Measurements from ENCODE around the gene SRP68.

The SRP68 gene

DNA sequence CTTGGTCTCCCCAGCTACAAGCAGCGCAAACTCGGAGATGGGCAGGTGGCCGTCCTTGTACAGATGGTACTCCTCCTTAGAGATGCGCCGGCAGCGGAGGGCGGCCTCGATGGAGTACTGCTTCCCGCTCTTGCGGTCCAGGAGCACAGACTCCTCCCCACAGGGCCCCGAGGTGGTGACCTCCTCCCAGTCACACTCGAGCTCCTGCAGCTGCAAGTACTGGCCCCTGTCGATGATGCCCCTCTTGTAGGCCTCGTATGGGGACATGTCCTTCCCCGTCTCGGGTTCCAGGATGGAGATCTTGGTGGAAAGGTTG lies 64.5 kb downstream of the SRP68 start:
- Histone ChIP-seq H3K4me2 (ENCODE audit: low read length) (no peak overlapping the region), H2AK5ac (ENCODE audit: low read length) (no peak overlapping the region), H3K9ac (ENCODE audit: low read length) (no peak overlapping the region), H3K79me2 (ENCODE audit: control insufficient read depth, insufficient read depth, low read length) (no peaks in the 10 kb centered on the region), H3K18ac (ENCODE audit: low read length) (no peak overlapping the region), H2BK5ac (ENCODE audit: low read length) (no peak overlapping the region), H3K4me3 (ENCODE audit: low read length) (no peak overlapping the region), H3K56ac (ENCODE audit: low read length) (no peak overlapping the region), H3K27ac (ENCODE audit: low read depth, low read length) (no peak overlapping the region), H3K23ac (ENCODE audit: low read length) (no peak overlapping the region), H3K79me1 (ENCODE audit: low read length) (no peaks in the 10 kb centered on the region), H4K8ac (ENCODE audit: low read depth, low read length) (no peak overlapping the region), H4K5ac (ENCODE audit: low read length) (no peak overlapping the region), H3K4ac (ENCODE audit: low read depth, low read length) (no peak overlapping the region), H3K4me1 (ENCODE audit: control insufficient read depth, low read depth, low read length) (no peaks in the 10 kb centered on the region), H3K27me3 (ENCODE audit: insufficient read depth, low read length, poor library complexity) (no peaks in the 10 kb centered on the region), H2BK120ac (ENCODE audit: low read depth, low read length) (no peak overlapping the region), H2BK15ac (replicated peaks; ENCODE audit: low read depth) (no peak overlapping the region), H3K36me3 (ENCODE audit: control insufficient read depth, insufficient read depth, low read length) (peaks cover 4% of the 10 kb centered on the region)
- no peak for DNase-seq
- no CpG with 5 or more reads among the region's 16 CpGs for WGBS (ENCODE audit: extremely low coverage, insufficient coverage, low lambda C conversion rate)

GRCh38 chr17:76007131-76007849 lies 65.0 kb downstream of the SRP68 start:
- no peaks in the 10 kb centered on the region for H3K79me2 ChIP-seq (ENCODE audit: control insufficient read depth, insufficient read depth, low read length)
- H3K18ac ChIP-seq (ENCODE audit: low read length) = no peak overlapping the region
- no peak overlapping the region for H3K4me2 ChIP-seq (ENCODE audit: low read length)
- H4K8ac ChIP-seq (ENCODE audit: low read depth, low read length) = no peak overlapping the region
- H3K27me3 ChIP-seq (ENCODE audit: insufficient read depth, low read length, poor library complexity) = no peaks in the 10 kb centered on the region
- H2AK5ac ChIP-seq (ENCODE audit: low read length) = no peak overlapping the region
- H2BK5ac ChIP-seq (ENCODE audit: low read length) = no peak overlapping the region
- no peaks in the 10 kb centered on the region for H3K79me1 ChIP-seq (ENCODE audit: low read length)
- DNase-seq = no peak
- no peak overlapping the region for H3K27ac ChIP-seq (ENCODE audit: low read depth, low read length)
- no peak overlapping the region for H3K4ac ChIP-seq (ENCODE audit: low read depth, low read length)
- no peak overlapping the region for H2BK15ac ChIP-seq (replicated peaks; ENCODE audit: low read depth)
- no peak overlapping the region for H3K56ac ChIP-seq (ENCODE audit: low read length)
- no peak overlapping the region for H2BK120ac ChIP-seq (ENCODE audit: low read depth, low read length)
- no peak overlapping the region for H3K4me3 ChIP-seq (ENCODE audit: low read length)
- no peaks in the 10 kb centered on the region for H3K4me1 ChIP-seq (ENCODE audit: control insufficient read depth, low read depth, low read length)
- WGBS (ENCODE audit: extremely low coverage, insufficient coverage, low lambda C conversion rate) = no CpG with 5 or more reads among the region's 39 CpGs
- no peak overlapping the region for H3K23ac ChIP-seq (ENCODE audit: low read length)
- no peak overlapping the region for H3K9ac ChIP-seq (ENCODE audit: low read length)
- H3K36me3 ChIP-seq (ENCODE audit: control insufficient read depth, insufficient read depth, low read length) = peaks cover 4% of the 10 kb centered on the region
- H4K5ac ChIP-seq (ENCODE audit: low read length) = no peak overlapping the region

GRCh38 chr17:76005263-76006149 lies 66.8 kb downstream of the SRP68 start:
- Histone ChIP-seq H2BK5ac (ENCODE audit: low read length) (no peak overlapping the region), H2BK120ac (ENCODE audit: low read depth, low read length) (no peak overlapping the region), H3K27ac (ENCODE audit: low read depth, low read length) (no peak overlapping the region), H4K5ac (ENCODE audit: low read length) (no peak overlapping the region), H3K56ac (ENCODE audit: low read length) (peak overlapping the region; percentile 15), H2BK15ac (replicated peaks; ENCODE audit: low read depth) (no peak overlapping the region), H4K8ac (ENCODE audit: low read depth, low read length) (no peak overlapping the region), H3K4ac (ENCODE audit: low read depth, low read length) (no peak overlapping the region), H3K79me2 (ENCODE audit: control insufficient read depth, insufficient read depth, low read length) (no peaks in the 10 kb centered on the region), H3K9ac (ENCODE audit: low read length) (no peak overlapping the region), H2AK5ac (ENCODE audit: low read length) (no peak overlapping the region), H3K27me3 (ENCODE audit: insufficient read depth, low read length, poor library complexity) (no peaks in the 10 kb centered on the region), H3K4me1 (ENCODE audit: control insufficient read depth, low read depth, low read length) (no peaks in the 10 kb centered on the region), H3K4me2 (ENCODE audit: low read length) (no peak overlapping the region), H3K36me3 (ENCODE audit: control insufficient read depth, insufficient read depth, low read length) (peaks cover 4% of the 10 kb centered on the region), H3K4me3 (ENCODE audit: low read length) (no peak overlapping the region), H3K79me1 (ENCODE audit: low read length) (no peaks in the 10 kb centered on the region), H3K23ac (ENCODE audit: low read length) (no peak overlapping the region), H3K18ac (ENCODE audit: low read length) (no peak overlapping the region)
- no CpG with 5 or more reads among the region's 16 CpGs for WGBS (ENCODE audit: extremely low coverage, insufficient coverage, low lambda C conversion rate)
- DNase-seq = peak; percentile 81

DNA sequence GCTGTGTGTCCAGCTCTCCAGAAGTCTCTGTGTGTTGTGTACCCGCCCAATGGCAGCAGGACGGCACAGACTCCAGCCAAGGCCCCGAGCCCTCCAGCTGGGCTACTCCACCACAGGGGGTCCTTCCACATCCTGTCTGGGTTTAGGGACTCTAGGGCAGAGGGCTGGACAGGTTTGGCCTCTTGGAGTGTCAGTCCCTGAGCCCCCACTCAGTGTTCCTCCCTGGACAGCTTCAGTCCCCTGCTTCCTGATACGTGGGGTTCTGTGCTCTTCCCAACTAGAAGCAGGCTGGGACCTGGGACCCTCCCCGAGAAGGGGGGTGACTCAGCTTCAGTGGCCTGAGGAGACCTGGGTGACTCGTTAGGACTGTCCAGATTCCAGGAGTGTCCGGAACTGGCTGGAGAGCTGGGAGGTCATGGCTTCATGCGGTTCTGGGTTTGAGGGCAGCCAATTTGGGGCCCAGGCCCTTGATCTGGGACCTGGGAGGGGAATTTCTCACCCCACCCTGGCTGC lies 67.5 kb downstream of the SRP68 start:
- H2BK120ac ChIP-seq (ENCODE audit: low read depth, low read length) = no peak overlapping the region
- H3K9ac ChIP-seq (ENCODE audit: low read length) = no peak overlapping the region
- H3K79me1 ChIP-seq (ENCODE audit: low read length) = no peaks in the 10 kb centered on the region
- no peak overlapping the region for H3K18ac ChIP-seq (ENCODE audit: low read length)
- no peak overlapping the region for H3K4me3 ChIP-seq (ENCODE audit: low read length)
- no peak for DNase-seq
- no CpG with 5 or more reads among the region's 8 CpGs for WGBS (ENCODE audit: extremely low coverage, insufficient coverage, low lambda C conversion rate)
- no peak overlapping the region for H3K56ac ChIP-seq (ENCODE audit: low read length)
- H3K27me3 ChIP-seq (ENCODE audit: insufficient read depth, low read length, poor library complexity) = no peaks in the 10 kb centered on the region
- H4K5ac ChIP-seq (ENCODE audit: low read length) = no peak overlapping the region
- H3K4me2 ChIP-seq (ENCODE audit: low read length) = no peak overlapping the region
- H3K79me2 ChIP-seq (ENCODE audit: control insufficient read depth, insufficient read depth, low read length) = no peaks in the 10 kb centered on the region
- H2BK15ac ChIP-seq (replicated peaks; ENCODE audit: low read depth) = no peak overlapping the region
- H2AK5ac ChIP-seq (ENCODE audit: low read length) = no peak overlapping the region
- no peak overlapping the region for H3K4ac ChIP-seq (ENCODE audit: low read depth, low read length)
- no peaks in the 10 kb centered on the region for H3K4me1 ChIP-seq (ENCODE audit: control insufficient read depth, low read depth, low read length)
- H4K8ac ChIP-seq (ENCODE audit: low read depth, low read length) = no peak overlapping the region
- H3K23ac ChIP-seq (ENCODE audit: low read length) = no peak overlapping the region
- H2BK5ac ChIP-seq (ENCODE audit: low read length) = no peak overlapping the region
- H3K27ac ChIP-seq (ENCODE audit: low read depth, low read length) = no peak overlapping the region
- H3K36me3 ChIP-seq (ENCODE audit: control insufficient read depth, insufficient read depth, low read length) = peaks cover 4% of the 10 kb centered on the region

- H2BK120ac ChIP-seq (ENCODE audit: low read depth, low read length) = no peak overlapping the region
- H2AK5ac ChIP-seq (ENCODE audit: low read length) = no peak overlapping the region
- no peak for DNase-seq
- H2BK5ac ChIP-seq (ENCODE audit: low read length) = no peak overlapping the region
- H2BK15ac ChIP-seq (replicated peaks; ENCODE audit: low read depth) = no peak overlapping the region
- H4K8ac ChIP-seq (ENCODE audit: low read depth, low read length) = no peak overlapping the region
- WGBS (ENCODE audit: extremely low coverage, insufficient coverage, low lambda C conversion rate) = no CpG with 5 or more reads among the region's 6 CpGs
- no peak overlapping the region for H3K4me2 ChIP-seq (ENCODE audit: low read length)
- no peak overlapping the region for H3K27ac ChIP-seq (ENCODE audit: low read depth, low read length)
- H3K18ac ChIP-seq (ENCODE audit: low read length) = no peak overlapping the region
- H3K4me1 ChIP-seq (ENCODE audit: control insufficient read depth, low read depth, low read length) = no peaks in the 10 kb centered on the region
- no peaks in the 10 kb centered on the region for H3K79me2 ChIP-seq (ENCODE audit: control insufficient read depth, insufficient read depth, low read length)
- no peaks in the 10 kb centered on the region for H3K27me3 ChIP-seq (ENCODE audit: insufficient read depth, low read length, poor library complexity)
- H3K4ac ChIP-seq (ENCODE audit: low read depth, low read length) = no peak overlapping the region
- H3K4me3 ChIP-seq (ENCODE audit: low read length) = no peak overlapping the region
- H3K23ac ChIP-seq (ENCODE audit: low read length) = no peak overlapping the region
- no peaks in the 10 kb centered on the region for H3K79me1 ChIP-seq (ENCODE audit: low read length)
- no peak overlapping the region for H4K5ac ChIP-seq (ENCODE audit: low read length)
- no peak overlapping the region for H3K56ac ChIP-seq (ENCODE audit: low read length)
- H3K9ac ChIP-seq (ENCODE audit: low read length) = no peak overlapping the region
- peaks cover 4% of the 10 kb centered on the region for H3K36me3 ChIP-seq (ENCODE audit: control insufficient read depth, insufficient read depth, low read length)
Observed at GRCh38 chr17:76003915-76004314, 68.4 kb downstream of the SRP68 start.
